ENCODE data around the gene TMEM43.

TMEM43 gene

DNA sequence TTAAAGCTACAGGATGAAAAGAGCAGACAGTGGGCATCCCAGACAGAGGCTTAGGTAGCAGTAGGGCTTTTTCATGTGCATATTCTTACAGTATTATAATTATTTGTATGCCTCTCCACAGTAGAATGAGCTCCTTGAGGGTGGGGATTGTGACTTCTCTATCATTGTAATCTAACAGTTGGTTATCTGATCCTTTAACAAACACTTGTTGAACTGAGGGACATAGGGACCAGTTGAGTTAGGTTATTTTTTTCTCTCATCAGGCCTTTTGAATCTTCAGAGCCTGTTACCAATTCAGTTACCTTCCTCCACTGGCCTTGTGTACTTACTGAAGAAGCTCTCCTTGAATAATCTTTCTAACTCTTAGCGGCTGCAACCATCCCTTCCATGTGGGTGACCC, 54.9 kb downstream of the TMEM43 start:
- DNase-seq, result no peak

DNA sequence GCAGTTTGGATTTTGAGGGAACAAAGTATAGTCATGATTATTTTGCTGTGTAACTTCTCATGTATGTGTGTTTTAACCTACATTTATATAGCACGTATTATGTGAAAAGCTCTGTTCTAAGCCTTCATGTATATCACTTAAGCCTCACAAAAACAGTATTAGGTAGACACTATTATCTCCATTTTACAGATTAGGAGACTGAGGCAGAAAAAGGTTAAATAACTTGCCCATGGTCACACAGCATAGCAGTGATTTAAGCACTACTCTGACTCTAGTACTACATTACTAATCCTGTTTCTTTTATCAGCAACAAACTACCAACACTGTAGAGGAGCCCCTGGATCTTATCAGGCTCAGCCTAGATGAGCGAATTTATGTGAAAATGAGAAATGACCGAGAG, 56.4 kb downstream of the TMEM43 start:
- no peak for DNase-seq

DNA sequence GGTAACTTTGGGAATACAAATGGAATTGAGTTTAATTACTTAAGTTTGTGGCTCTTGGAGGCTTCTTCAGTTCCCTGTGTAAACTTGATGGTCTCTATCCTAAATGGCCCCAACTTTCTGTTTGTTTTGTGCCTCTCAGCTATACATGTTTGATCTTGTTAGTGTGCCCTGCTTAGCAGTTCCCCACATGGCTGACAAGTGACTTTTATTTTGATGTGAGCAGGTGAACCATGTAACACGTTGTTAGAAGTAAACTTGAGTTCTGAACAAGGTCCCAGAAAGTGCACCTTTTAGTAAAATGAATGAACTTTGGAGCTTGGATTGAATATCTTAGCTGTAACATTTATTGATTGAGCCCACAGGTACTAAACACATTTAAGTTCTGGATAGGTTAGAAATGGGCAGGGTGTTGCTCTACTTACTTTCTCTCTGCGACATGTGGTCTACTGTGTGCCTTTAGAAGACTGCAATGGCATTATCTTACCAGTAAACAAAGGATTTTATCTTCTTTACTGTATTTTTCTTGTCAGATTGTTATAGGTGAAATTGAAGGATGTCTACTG, 58.2 kb downstream of the TMEM43 start:
- DNase-seq, result no peak

DNA sequence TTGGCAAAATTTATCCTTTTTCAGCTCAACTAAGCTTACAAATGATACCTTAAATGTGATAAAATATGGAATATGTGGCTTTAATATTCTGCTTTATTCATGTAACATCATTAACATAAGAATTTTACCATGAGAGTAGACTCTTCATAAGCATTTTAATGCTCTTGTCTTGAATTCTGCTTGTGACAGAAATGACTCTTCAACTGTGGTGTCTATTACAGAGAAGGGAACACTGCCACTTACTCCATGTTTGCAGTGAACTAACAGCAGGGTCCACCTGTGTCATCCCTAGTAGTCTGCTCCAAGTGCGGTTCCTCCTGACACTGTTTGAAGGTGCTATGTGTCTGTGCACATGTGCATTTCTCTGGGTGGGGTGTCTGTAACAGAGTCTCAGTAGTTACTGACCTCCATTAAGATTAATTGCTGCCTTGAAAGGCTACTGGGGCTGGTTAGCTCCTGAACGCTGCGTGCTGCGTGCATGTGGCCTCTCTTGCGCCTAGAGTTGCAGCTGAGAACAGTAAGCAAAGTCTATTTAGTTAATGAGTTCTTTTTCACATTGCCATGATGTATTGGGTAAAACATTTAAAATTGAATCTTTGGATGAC, 62.1 kb downstream of the TMEM43 start:
- no peak for DNase-seq

DNA sequence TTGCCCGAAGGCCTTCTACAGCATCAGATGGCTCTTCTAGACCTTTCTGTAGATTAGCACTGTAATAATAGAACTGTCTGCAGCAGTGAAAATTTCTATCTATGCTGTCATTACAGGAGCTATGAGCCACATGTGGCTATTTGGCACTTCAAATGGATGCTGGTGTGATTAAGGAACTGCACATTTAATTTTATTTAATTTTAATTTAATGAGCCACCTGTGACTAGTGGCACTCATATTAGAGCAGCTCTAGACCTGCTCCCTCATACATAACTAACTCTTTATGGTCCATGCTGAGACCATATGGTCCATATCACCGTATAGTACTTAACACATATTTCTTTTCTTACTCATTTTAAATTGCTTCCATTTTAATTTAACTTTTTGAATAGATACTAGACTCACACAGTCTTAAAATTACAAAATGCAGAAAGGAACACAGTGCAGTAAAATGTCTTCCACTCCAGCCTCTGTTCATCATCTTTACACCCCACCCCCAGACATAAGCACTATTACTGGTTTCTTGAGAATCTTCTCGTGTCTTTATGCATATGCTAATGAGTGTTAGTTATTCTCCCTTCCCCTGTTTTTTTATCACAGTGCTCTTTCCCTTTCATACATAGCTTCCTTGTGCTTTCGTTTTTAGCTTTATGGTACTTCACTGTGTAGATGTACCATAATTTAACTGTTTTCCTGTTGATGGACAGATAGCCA, 63.3 kb downstream of the TMEM43 start:
- no peak for DNase-seq

All from CD4-positive, alpha-beta T cell treated with Interleukin-10 for 1 hour (primary cell).